Stimulated activated CD4-positive, alpha-beta T cell treated with anti-CD3 and anti-CD28 coated beads, Interleukin-15, amount 100 ng/mL, for 48 hours (primary cell): ENCODE measurements around the gene GALNT10.
A peak's percentile ranks its signal among the peaks of the same experiment; 100 is the strongest.

Experiments used
- DNase-seq, 2 donors: peaks; one replicate each; pipeline ENCODE4 v3.0.0-alpha.2; 2020; ENCODE audit warnings: low read depth in 2 of 2

The GALNT10 gene

DNA sequence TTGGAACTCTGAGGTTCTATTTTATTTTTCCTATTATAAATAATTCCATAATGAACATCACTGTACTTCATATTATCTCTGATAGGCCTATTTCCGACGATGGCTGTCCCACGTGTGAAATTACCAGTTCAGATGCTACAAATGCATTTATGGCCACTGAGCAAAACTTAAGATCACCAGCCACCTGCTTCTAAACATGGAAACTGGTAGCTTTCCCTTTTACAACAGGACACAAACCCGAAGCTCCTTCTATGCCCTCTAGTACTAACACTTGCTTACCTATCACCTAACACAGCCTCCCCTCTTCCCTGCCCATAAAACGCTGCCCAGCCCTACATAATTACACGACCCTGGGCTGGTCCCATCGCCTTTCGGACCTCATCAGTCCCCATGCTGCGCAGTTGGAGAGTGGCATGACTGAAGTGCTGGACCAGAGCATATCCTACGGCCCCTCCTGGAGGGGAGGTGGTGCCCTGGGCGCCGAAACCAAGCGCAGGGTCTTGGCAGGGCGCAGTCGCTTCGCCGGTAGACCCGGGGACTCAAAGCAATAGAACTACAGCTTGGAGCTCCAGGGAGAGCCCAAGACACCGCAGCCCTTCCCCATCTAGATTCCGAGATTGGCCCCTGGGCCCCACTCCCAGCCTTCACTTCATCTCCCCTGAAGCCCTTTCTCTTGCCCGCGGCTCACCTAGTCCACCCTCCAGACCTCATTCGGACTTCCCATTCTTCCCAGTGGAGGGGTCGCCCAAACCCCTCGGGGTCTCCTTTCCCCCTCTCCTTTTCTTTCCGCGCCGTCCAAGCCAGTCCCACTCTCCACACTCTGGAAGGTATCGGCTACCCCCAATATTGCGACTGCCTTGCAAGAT is 254.3 kb downstream of the GALNT10 start:
- DNase-seq = peak in 1 of 2 donors; percentile 7

DNA sequence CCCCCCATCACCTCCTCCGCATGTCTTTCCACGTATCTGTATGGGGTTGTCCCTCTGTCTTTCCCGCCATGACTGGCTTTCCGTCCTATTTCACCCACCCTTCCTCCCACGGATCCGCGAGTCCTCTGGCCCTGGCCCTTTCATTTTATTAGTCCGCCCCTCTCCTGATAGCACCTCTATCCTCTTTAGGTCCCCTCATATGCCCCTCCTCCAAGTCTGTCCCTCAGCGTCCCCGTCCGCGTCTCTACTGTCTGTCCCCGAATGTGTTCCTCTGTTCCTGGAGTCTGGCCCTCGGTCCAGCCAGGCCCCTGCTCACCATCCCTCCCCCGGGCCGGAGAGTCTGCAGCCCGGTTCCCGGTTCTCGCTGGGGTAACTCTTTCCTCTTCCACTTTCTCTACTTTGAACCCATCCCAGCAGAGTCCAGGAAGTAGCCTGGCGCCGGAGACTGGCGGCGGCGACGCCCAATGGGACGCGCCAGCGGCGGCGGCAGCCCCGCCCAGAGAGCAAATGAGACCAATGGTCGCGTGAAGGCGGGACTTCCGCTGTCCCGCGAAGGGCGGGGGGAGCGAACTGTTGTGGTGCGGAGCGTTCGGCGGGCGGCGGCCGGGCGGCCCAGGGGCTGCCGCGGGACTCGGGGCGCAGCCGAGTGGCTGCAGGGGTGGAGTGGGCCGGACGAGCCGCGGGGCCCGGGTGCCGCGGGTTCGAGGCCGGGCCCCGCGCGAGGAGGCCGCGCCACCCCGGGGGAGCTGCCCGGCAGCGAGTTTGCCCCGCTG is 255.1 kb downstream of the GALNT10 start, which contains the start of gene SAP30L:
TSS of gene SAP30L (plus strand) at position 576 of the 773 bp plus-strand sequence. CDS start 608 bp downstream, outside the sequence.
- peak; percentile 86 to 91 for DNase-seq

DNA sequence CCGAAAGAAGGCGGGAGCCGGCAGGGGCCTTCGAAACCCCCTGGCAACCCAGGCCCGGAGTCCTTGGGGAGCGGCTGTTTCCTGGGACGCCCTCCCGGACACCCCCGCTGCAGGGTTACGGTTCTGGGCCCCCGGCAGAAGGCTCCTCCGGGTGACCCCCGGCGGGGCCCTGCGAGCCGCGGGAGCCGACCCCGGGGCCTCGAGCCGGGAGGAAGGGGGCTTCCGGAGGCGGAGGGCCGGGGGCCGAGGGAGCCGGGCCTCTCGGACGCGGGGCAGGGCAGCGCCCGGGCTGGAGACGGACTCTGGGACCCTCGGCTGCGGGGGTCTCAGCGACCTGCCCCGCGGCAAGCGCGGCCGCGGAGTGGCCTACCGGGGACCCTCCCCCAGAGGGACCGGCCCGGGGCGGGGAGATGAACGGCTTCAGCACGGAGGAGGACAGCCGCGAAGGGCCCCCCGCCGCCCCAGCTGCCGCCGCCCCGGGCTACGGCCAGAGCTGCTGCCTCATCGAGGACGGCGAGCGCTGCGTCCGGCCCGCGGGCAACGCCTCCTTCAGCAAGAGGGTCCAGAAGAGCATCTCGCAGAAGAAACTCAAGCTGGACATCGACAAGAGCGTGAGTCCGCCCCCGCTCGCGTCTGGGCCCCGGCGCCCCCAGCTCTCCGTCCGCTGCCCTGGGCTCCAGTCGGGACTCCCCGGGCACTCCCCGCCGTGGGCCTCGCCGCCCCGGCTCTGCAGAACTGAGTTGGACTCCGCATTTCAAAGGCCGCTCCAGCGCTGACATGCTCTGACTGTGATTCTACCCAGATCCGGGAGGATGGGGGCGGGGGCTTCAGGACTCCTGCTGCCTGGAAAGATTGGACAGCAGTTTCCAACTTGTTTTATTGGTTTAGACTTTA is 255.9 kb downstream of the GALNT10 start:
- DNase-seq = peak; percentile 6 to 33

DNA sequence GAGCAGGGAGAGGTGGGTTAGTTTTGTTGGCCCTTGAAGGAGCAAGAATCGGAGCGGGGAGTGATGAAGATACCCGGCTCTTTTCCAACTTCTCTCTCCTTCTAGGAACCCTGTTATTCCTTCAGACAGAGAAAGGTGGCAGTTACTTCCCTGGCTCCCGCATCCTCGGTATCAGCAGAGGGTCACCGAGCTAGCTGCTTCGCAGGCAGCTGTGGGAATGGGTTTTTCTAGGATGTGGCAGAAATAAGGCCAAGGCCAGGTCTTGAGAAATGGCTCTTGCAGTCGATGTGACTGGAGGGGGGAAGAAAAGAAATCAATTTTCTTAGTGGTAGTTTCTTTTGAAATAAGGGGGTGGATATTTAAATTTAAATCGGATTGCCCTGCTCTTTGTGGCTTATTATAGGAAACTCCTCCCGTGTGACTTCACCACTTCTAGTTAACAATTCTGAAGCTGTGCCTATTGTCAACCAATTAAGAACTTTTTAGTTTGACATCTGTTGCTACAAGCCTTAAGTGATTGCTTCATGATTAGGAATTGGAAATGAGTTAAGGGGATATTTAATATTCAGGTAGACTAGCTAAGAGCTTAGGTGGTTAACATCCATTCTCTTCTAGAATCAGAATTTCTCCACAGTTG is 256.7 kb downstream of the GALNT10 start:
- no peak for DNase-seq

DNA sequence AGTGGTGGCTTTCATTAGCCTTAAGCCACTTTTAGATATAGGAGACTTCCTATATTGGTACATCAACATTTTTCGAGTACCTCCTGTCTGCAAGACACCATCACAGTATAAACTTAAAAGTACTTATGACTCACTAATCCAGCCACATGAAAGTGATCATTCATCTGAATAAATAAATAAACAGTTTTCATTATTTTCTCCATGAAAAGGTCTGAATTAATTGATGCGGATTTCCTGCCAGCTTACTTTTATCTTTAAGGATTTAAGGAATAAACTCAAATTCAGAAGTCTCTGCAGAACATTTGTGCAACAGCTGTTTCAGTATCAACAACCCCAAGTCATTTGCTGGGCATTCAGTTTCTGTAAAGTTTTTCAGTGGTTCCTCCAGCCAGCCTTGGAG is 259.3 kb downstream of the GALNT10 start:
- DNase-seq = no peak

DNA sequence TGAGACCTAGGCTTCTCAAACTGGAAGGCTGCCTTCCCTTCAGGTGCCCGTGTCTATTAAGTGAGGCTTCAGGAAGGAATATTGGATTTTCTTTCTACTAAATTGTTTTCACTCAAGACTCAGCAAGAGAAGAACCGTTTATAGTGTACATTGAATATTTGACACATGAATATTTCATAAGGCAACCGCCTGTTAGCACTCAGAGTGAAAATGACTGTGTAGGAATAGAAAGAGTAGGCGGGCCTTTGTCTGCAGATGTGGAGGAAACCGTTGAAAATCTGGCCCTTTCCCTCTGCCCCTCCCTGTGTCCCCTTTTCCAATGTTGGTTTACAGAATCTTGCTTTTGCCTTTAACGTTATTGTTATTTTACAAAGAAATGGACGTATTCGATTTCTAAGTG is 261.4 kb downstream of the GALNT10 start:
- no peak for DNase-seq

DNA sequence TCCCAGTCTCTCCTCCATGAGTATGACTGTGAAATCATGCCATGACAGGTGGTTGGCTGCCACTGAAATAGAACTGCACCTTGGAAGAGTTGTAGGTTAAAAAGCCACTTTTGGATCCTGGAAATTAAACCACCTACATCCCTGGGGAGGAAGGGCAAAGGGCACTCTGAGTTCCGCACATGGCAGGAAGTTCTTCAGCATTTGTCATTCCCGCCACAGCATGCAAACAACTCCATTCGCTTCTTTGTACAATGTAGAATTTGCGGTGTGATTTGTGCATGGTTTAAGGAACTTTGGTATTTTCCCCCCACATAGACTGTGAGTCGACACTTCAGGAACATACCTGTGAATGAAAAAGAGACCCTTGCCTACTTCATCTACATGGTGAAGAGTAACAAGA is 265.1 kb downstream of the GALNT10 start:
- no peak for DNase-seq

DNA sequence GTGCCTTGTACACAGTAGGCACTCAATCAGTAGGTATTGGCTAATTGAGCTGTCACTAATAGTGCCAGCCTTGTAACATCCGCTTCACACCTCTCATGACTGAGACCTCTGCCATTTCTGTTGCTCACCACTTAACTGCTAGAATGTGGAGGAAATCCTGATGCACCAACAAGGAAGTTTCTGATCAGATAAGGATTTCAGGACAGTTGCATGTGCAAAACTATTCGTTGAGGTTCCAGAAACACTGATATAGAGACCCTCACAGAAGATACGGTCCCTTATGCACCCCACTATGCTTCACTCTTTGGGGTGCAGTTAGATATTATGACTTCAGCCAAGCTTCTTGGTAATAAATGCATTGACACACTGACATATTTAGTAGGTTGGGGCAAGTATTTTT is 266.0 kb downstream of the GALNT10 start:
- DNase-seq = no peak

DNA sequence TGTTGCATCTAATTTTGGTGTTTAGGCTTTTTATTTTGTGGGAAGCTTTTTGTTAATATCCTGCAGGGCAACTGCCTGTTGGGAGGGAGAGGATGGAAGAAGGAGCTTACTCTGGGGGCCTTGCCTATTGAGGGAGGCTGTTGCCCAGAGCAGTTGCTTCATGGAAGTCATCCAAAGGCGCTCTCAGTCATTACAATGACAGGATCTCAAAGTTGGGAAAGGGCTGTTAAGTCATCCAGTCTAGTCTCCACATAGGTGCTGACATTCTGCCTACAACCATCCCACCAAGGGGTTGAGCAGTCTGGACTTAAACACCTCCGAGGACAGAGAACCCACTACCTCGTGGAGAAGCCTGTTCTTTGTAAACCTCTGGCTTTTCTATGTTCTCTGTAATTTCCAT is 268.5 kb downstream of the GALNT10 start:
- DNase-seq = no peak

DNA sequence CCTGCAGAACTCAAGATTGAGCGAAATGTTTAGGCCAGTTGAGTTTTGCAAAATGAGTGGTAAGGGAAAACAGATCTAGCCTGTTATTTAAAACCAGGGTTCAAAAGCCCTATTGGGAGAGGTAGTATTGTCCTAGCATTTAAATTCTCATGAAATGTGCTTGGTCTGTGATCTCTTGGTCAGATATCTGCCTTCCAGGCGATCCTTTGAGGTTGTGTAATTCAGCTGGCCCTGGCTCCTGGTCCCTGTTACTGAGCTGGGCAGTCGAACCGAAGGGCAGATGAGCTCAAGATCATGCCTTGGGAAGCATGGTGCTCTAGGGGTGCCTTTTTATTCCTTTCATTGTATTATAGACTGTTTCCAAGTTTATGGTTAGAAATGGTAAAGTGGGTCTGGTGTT is 269.6 kb downstream of the GALNT10 start:
- DNase-seq = no peak

DNA sequence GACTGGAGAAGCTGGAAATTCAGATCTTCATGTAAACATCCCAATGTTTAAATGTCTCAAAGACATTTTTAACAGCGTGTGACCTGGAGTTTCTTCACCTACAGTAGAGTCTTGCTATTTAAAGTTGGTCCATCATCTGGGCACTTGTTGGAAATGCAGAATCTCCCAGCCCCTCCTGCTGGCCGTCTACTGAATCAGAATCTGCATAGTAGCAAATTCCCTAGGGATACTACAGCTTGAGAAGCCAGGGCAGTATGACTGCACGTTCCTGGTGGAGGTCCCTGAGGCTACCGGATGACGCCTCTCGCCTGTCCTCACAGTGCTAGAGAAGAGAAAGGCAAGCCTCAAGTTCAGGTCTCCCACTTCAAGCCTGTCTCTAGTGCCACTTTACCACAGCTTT is 271.0 kb downstream of the GALNT10 start:
- DNase-seq = no peak

DNA sequence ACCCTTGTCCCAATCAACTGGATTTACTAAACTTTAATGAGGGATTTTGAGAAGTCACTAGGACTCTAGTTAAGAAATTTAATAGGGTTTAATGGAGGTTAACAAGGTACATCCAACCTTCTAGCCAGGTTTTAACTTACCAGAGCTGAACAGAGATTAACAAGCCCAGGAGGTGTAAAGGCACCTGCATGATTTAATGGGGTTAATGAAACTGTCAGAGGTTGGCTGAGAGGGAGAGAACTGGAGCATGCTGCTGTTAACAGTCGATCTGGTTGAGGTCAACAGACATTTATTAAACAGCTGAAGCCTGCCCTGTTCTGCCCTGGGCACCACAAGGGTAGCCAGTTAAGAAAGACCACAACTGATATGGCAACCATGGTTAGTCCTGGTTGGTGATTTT is 273.9 kb downstream of the GALNT10 start:
- no peak for DNase-seq

DNA sequence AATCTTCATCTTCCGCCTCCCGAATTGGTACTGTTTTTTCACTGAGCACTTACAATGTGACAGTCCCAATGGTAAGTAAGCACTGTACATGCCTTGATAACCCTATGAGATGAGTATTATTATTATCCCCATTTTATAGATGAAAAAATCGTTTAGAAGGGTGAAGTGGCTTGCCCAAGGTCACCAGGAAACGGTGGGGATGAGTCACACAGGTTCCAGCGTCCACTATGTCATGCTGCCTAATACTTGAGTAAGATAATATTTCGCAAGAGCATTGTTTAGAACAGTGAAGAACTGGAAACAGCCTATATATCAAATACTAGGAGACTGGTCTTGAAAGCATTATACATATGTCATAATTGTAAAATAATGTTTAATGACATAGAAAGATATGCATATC is 274.6 kb downstream of the GALNT10 start:
- no peak for DNase-seq

DNA sequence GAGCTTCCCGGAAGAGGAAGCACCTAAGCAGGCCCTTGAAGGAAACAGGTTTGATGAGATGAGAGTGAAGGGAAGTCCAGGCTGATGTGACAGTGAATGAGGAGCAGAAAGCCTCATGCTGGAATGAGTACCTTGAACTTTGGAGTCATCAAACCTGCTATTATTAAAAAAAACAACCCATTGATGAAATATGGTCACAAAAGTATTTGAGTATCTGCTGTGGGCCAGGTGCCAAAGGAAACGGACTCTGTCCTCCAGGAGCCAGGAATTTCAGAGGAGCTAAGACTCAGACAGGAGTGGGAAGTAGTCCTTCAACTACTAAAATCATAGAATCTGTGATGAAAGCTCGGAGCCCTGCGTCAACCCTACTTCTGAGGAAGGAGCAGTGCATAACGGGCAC is 275.6 kb downstream of the GALNT10 start:
- DNase-seq = no peak

DNA sequence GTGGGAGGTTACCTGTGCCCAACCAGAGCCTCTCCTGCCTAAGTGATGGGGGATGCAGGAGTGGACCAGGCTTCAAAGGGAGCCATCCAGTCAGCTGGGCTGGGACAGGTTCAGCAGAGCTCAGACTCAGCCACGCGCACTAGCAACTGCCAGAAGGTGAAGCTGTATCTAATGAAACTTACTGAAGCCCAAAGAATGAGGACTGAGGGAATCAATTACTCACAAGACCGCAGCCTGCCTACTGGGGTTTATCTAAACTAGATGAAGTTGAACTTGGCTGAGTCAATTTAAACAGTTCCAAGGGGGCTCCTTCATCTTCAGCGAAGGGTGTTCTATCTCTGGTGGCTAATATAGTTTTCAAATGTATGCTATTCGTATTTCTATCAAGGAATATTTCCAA is 276.1 kb downstream of the GALNT10 start:
- DNase-seq = no peak

DNA sequence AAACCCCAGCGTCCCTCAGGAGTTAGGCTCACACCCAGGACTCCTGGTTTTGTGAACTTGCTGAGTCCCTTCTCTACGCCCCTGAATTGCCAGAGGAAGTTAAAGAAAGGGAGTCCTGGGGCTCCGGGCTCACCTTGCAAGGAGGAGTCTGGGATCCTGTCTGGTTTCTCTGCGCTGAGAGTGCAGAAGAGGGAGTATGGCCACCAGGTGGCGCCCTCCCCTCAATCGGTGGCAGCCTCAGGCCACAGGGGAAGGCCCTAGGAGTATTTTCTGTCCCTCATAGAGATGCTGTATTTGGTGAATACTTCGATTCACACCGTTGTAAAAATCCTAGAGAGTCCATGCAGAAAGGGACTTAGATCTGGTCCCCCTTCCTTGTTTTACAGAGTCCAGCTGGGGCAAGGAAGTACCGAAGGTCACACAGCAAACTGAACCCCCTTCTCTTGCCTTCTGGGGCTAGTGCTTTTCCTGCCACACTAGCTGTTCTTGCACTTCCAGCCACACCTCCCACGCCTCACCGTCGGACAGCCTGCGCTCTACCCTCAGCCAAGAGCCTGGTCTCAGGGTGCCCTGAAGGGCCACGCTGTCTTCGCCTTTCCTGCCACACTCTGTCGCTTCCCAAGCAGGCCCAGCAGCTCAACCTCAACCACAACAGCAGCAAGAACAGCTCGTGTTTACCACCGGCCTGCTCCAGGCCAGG is 277.3 kb downstream of the GALNT10 start:
- DNase-seq = peak in 1 of 2 donors; percentile 69

DNA sequence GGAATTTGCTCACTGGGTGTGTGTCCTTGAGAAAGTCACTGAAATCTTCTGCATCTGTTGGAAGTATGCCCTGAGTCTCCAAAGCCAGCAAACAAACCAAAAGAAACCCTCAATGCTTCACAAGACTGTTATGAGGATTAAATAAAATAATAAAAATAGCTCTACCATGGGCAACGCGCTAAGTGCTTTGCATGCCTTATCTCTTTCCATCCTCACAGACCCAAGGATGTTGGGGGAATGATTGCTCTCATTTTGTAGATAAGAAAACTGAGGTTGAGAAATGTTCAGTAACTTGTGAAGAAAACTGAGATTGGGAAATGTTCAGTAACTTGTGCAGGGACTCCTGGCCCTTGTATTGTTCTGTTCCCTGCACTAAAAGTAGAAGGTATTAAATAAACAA is 279.6 kb downstream of the GALNT10 start:
- no peak for DNase-seq
